DMS114 treated with DMSO at 0.1 percent for 48 hours (cell line): Measurements from ENCODE around the gene C3orf18.
"Not testable (repeated sequence)": the region's sequence is repeated elsewhere in the genome, so short reads cannot be mapped to it uniquely, and the experiment has no call there.

Source experiments
- DNase-seq: peaks from one replicate; lab custom pipeline; 2025; ENCODE audit not compliant: unreplicated experiment; lab: John Stamatoyannopoulos, UW

The C3orf18 gene

GRCh38 chr3:50525191-50525910 is 42.2 kb downstream of the C3orf18 start:
- no peak for DNase-seq

- DNase-seq: no peak
These were observed 42.8 kb downstream of the C3orf18 start for GRCh38 chr3:50524746-50525145.

- no peak for DNase-seq
These were observed 44.2 kb downstream of the C3orf18 start for GRCh38 chr3:50523279-50523811.

GRCh38 chr3:50521572-50521971 is 46.0 kb downstream of the C3orf18 start:
- DNase-seq: no peak

- no peak for DNase-seq
These were observed 46.7 kb downstream of the C3orf18 start for GRCh38 chr3:50520849-50521248.

GRCh38 chr3:50519471-50520089 is 48.0 kb downstream of the C3orf18 start:
- peak; percentile 9 for DNase-seq

- DNase-seq: no peak
These were observed 49.1 kb downstream of the C3orf18 start for GRCh38 chr3:50518436-50518835.

- DNase-seq: no peak
These were observed 49.8 kb downstream of the C3orf18 start for GRCh38 chr3:50517721-50518206.

GRCh38 chr3:50516440-50516871 is 51.1 kb downstream of the C3orf18 start:
- no peak for DNase-seq

- DNase-seq: no peak
These were observed 51.7 kb downstream of the C3orf18 start for GRCh38 chr3:50515565-50516439.

GRCh38 chr3:50512908-50513307 is 54.6 kb downstream of the C3orf18 start:
- DNase-seq: not testable (repeated sequence)

- DNase-seq: no peak
These were observed 55.4 kb downstream of the C3orf18 start for GRCh38 chr3:50512131-50512530.

GRCh38 chr3:50510325-50510724 is 57.2 kb downstream of the C3orf18 start:
- DNase-seq: no peak

GRCh38 chr3:50509715-50510114 is 57.8 kb downstream of the C3orf18 start:
- DNase-seq: peak; percentile 5

GRCh38 chr3:50508821-50509220 is 58.7 kb downstream of the C3orf18 start:
- no peak for DNase-seq
